Right lobe of liver (tissue), 6 donors: ENCODE measurements around the gene ARL8B. TPM values are rescaled to one million over a fixed set of nuclear protein-coding genes. Genes with fewer than 3 reads are reported as not detected.
A peak's percentile ranks its signal among the peaks of the same experiment; 100 is the strongest.

Experiments
- ATAC-seq, 4 donors: fragments of 200-7000 bp; cut with Tn5 transposase; one replicate each; pipeline ENCODE4 v1.9.1; 2020; ENCODE audit warnings: mild to moderate bottlenecking in 4 of 4, moderate library complexity in 4 of 4
- DNase-seq, 3 donors: peaks; one replicate each; pipeline ENCODE4 v3.0.0-alpha.2; 2020
- H3K27ac ChIP-seq, 3 donors: fragments of 200-600 bp; one replicate each; pipeline ENCODE4 v1.8.0; 2022
- H3K27me3 ChIP-seq, 2 donors: fragments of 200-600 bp; one replicate each; pipeline ENCODE4 v1.8.0; 2022
- H3K36me3 ChIP-seq, 4 donors: fragments of 200-600 bp; sonication (generic) in 1 of 4; one replicate each; pipeline versions ENCODE4 v1.5.1 to v1.8.0; 2017 to 2022; ENCODE audit warnings: control low read depth in 1 of 4
- H3K4me1 ChIP-seq, 4 donors: fragments of 200-600 bp; sonication (generic) in 1 of 4; one replicate each; pipeline versions ENCODE4 v1.5.1 to v1.8.0; 2017 to 2022; ENCODE audit warnings: control low read depth in 1 of 4
- H3K4me3 ChIP-seq, 3 donors: fragments of 200-600 bp; one replicate each; pipeline ENCODE4 v1.8.0; 2022
- H3K9me3 ChIP-seq, 4 donors: fragments of 200-600 bp; sonication (generic) in 1 of 4; one replicate each; pipeline versions ENCODE4 v1.5.1 to v1.8.0; 2017 to 2022; ENCODE audit warnings: control low read depth in 1 of 4
- POLR2A ChIP-seq: fragments of 450-650 bp; IDR thresholded peaks from one replicate; pipeline ENCODE4 v1.6.1; 2017; ENCODE audit warnings: antibody characterized with exemption, mild to moderate bottlenecking
- WGBS: methylation state at CpG from one replicate; pipeline ENCODE4 v1.1.6; 2018; ENCODE audit warnings: low coverage, low lambda C conversion rate; ENCODE audit not compliant: insufficient coverage; ENCODE audit errors: missing lambda C conversion rate; 5-methylcytosine and 5-hydroxymethylcytosine counted together
- intact Hi-C, 2 donors: fragments of 100-400 bp; cut with DNase I; formaldehyde crosslinking; loops; one replicate each; pipeline versions ENCODE4 v1.11.2 to v1.14.1; 2022
- total RNA-seq, 6 experiments: library from RNA; depleted of rRNA in 2 of 6; stranded (reverse); fragments of >200 nt in 2 of 6; fragmentation: NEBNext Ultra II Directional in 3 of 6; extraction: Animal tissue kit (Norgen Biotek cat#: 25700) in 3 of 6; gene quantifications; one replicate each; pipeline versions ENCODE4 v1.1.0 to v1.2.4, GENCODE V29; 2016 to 2023
- TF ChIP-seq, protein P1 (sequence below), 4 donors: fragments of 200-600 bp in 3 of 4; fragments of 450-650 bp in 1 of 4; IDR thresholded peaks; one replicate each; pipeline versions ENCODE4 v1.5.1 to v1.8.0; 2016 to 2022; ENCODE audit warnings: antibody characterized with exemption in 4 of 4, mild to moderate bottlenecking in 2 of 4
- donor health status: DM: no; HTN: yes; CAD: no.
- donor health status: DM: no; HTN: no; CAD: no.
- donor health status: DM: no; HTN: no; CAD: no.
- donor health status: DM: no; HTN: yes; CAD: no.
- donor health status: DM: no; HTN: yes; CAD: no.

The ARL8B gene
- total RNA-seq, 6 experiments from 2014 or later = 20.0 to 33.1 (median 26.7) TPM

DNA sequence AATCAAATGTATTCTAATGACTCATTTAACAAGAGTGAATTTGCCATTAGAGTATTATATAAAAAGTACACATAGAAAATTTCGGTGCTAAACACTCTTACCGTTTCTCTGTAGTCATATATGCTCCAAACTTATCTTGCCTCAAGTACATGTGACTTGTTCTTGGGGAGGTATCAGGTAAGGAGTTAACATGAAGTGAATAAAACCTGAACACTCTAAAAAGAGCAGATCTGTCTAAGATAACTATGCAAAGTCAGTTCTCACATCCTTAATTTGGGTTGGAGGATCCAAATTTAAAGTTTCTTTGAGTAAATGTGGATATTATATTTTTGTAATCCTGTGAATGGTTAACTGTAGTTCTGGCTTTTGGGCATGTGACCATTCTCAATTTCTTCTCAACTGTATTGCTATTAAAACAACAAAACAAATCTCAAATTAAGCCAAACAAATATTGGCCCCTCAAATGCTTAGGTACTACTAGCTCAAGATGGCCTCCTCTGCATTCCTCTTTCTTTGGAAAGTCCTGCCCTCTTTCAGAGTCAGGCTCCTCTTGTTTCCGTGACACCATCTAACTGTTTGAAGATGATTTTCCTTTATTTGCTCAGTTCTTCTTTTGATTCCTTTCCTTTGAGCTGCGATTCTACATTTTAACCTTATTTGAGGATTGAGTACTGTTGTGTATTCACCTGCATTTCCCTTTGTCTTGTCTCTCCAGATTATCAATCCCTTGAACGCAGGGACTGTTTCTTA is 69.6 kb downstream of the ARL8B start:
- TF ChIP-seq POLR2A = no peak
- TF ChIP-seq, protein P1, sequence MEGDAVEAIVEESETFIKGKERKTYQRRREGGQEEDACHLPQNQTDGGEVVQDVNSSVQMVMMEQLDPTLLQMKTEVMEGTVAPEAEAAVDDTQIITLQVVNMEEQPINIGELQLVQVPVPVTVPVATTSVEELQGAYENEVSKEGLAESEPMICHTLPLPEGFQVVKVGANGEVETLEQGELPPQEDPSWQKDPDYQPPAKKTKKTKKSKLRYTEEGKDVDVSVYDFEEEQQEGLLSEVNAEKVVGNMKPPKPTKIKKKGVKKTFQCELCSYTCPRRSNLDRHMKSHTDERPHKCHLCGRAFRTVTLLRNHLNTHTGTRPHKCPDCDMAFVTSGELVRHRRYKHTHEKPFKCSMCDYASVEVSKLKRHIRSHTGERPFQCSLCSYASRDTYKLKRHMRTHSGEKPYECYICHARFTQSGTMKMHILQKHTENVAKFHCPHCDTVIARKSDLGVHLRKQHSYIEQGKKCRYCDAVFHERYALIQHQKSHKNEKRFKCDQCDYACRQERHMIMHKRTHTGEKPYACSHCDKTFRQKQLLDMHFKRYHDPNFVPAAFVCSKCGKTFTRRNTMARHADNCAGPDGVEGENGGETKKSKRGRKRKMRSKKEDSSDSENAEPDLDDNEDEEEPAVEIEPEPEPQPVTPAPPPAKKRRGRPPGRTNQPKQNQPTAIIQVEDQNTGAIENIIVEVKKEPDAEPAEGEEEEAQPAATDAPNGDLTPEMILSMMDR (IDR thresholded peaks at IDR 0.05) = no peak
- ATAC-seq (no peak), DNase-seq (no peak)
- H3K4me1 ChIP-seq = peaks cover 0 to 65% (median 16%) of the 10 kb centered on the region in 4 donors
- no peak overlapping the region for H3K4me3 ChIP-seq
- H3K9me3 ChIP-seq = no peaks in the 10 kb centered on the region
- peaks cover 0 to 4% (median 1%) of the 10 kb centered on the region in 4 donors for H3K36me3 ChIP-seq
- 41% methylated on average over 5 of the region's 5 CpGs for WGBS
- intact Hi-C loops = no loop called here
- H3K27me3 ChIP-seq = no peaks in the 10 kb centered on the region
- H3K27ac ChIP-seq = no peak overlapping the region

DNA sequence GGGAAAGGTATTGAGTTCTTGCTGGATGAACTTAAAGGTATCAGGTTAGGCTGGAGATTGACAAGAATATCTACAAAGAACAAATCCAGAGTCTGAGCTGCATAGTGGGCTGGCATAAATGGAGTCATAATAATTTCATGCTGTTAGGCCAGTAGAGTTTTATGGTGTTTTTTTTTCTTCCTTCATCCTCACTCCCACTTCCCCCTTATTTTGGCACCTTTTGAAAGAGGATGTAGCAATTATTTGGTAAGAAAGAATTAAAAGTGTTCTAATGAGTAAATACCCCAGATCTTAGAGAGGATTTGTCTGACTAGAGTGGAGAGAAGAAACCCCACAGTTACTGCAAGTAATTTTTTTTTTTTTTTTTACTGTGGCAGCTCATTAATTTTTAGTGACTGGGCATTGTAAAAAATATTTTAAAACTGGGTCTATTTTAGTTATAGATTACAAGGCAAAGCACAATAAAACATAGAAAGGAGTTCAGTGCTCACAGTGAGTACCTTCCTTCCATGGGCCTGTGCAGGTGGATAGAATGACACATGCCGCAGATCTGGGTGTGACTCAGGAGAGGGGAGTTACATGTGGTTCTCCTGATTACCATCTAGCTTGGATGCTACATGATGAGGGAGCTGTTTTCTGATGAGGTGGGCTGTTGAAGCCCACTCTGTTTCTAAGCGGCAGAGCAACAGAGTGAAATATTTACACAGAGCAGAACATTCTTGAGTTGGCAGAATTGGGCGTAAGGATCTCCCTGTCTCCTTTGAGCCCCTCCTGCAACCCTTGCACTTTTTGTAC is 70.7 kb downstream of the ARL8B start:
- no peak for TF ChIP-seq POLR2A
- TF ChIP-seq, protein P1 (IDR thresholded peaks at IDR 0.05) = no peak
- no peak overlapping the region for H3K27ac ChIP-seq

GRCh38 chr3:5194341-5194740 is 72.2 kb downstream of the ARL8B start:
- 38% methylated on average over 2 of the region's 2 CpGs for WGBS

More for the DNA sequence above, 70.7 kb downstream of the ARL8B start:
- WGBS = 83% methylated on average over 1 of the region's 3 CpGs
- H3K4me1 ChIP-seq = peaks cover 0 to 75% (median 19%) of the 10 kb centered on the region in 4 donors
- no peaks in the 10 kb centered on the region for H3K9me3 ChIP-seq
- DNase-seq = no peak
- ATAC-seq = no peak
- H3K27me3 ChIP-seq = no peaks in the 10 kb centered on the region
- no peak overlapping the region for H3K4me3 ChIP-seq
- peaks cover 0 to 4% (median 1%) of the 10 kb centered on the region in 4 donors for H3K36me3 ChIP-seq
- intact Hi-C loops = no loop called here

DNA sequence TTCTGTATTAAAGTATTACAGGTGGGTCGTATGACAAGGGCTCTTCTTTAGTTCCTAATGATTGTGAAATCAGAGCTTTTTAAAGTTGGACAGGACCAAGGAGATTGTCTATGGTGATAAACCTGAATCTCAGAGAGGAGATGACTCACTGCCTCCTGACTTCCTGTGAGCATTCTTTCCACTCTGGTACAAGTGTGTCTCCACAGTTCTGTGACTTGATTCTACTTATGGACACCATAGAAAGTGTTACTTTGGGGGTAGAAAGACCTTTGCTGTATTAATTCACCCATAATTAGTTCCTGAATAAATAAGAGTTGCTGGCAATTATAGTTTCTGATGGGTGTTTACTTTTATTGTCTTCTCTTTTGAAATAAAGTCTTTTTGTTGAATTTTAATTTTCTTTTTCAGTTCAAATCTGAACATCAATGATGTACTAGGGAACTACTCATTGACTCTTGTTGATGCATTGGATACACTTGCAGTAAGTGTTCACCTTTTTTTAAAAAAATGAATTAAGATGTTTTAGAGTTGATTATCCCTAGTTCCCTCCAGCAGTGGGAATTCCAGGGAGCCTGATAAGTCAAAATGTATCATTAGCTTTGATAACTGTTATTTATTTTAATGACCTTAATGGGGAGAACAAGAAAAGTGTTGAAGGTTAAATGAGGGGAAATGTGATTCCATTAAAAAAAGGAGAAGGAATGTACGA is 72.9 kb downstream of the ARL8B start:
- H3K36me3 ChIP-seq = peaks cover 0 to 11% (median 3%) of the 10 kb centered on the region in 4 donors
- peaks cover 0 to 75% (median 20%) of the 10 kb centered on the region in 4 donors for H3K4me1 ChIP-seq
- TF ChIP-seq POLR2A = no peak
- TF ChIP-seq, protein P1 (IDR thresholded peaks at IDR 0.05) = peak in 1 of 4 donors; percentile 2
- peak overlapping the region in 1 of 3 donors; percentile 15 for H3K27ac ChIP-seq
- no peak overlapping the region for H3K4me3 ChIP-seq
- ATAC-seq = peak; percentile 42 to 77 (median 56)
- H3K27me3 ChIP-seq = no peaks in the 10 kb centered on the region
- WGBS = 33% methylated on average over 2 of the region's 2 CpGs
- H3K9me3 ChIP-seq = no peaks in the 10 kb centered on the region
- DNase-seq = no peak
- intact Hi-C loops = no loop called here

More at GRCh38 chr3:5194341-5194740, 72.2 kb downstream of the ARL8B start:
- Histone ChIP-seq H3K36me3 (peaks cover 0 to 5% (median 2%) of the 10 kb centered on the region in 4 donors), H3K4me3 (no peak overlapping the region), H3K27ac (peak overlapping the region in 1 of 3 donors; percentile 12), H3K4me1 (peaks cover 0 to 79% (median 20%) of the 10 kb centered on the region in 4 donors), H3K27me3 (no peaks in the 10 kb centered on the region), H3K9me3 (no peaks in the 10 kb centered on the region)
- no peak for DNase-seq
- intact Hi-C loops = no loop called here
- no peak for ATAC-seq
- TF ChIP-seq POLR2A = no peak
- TF ChIP-seq, protein P1 (IDR thresholded peaks at IDR 0.05) = no peak
